HG03175 (cell line): ENCODE results near the gene LRRC41.
"Not testable (repeated sequence)": the region's sequence is repeated elsewhere in the genome, so short reads cannot be mapped to it uniquely, and the experiment has no call there.

Experiments
- ATAC-seq: cut with Tn5 transposase; IDR thresholded peaks from one replicate; pipeline ENCODE4 v1.9.1; 2021; ENCODE audit warnings: mild to moderate bottlenecking, moderate library complexity; ENCODE audit not compliant: unreplicated experiment

The LRRC41 gene, protein sequence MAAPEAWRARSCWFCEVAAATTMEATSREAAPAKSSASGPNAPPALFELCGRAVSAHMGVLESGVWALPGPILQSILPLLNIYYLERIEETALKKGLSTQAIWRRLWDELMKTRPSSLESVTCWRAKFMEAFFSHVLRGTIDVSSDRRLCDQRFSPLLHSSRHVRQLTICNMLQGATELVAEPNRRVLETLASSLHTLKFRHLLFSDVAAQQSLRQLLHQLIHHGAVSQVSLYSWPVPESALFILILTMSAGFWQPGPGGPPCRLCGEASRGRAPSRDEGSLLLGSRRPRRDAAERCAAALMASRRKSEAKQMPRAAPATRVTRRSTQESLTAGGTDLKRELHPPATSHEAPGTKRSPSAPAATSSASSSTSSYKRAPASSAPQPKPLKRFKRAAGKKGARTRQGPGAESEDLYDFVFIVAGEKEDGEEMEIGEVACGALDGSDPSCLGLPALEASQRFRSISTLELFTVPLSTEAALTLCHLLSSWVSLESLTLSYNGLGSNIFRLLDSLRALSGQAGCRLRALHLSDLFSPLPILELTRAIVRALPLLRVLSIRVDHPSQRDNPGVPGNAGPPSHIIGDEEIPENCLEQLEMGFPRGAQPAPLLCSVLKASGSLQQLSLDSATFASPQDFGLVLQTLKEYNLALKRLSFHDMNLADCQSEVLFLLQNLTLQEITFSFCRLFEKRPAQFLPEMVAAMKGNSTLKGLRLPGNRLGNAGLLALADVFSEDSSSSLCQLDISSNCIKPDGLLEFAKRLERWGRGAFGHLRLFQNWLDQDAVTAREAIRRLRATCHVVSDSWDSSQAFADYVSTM

DNA sequence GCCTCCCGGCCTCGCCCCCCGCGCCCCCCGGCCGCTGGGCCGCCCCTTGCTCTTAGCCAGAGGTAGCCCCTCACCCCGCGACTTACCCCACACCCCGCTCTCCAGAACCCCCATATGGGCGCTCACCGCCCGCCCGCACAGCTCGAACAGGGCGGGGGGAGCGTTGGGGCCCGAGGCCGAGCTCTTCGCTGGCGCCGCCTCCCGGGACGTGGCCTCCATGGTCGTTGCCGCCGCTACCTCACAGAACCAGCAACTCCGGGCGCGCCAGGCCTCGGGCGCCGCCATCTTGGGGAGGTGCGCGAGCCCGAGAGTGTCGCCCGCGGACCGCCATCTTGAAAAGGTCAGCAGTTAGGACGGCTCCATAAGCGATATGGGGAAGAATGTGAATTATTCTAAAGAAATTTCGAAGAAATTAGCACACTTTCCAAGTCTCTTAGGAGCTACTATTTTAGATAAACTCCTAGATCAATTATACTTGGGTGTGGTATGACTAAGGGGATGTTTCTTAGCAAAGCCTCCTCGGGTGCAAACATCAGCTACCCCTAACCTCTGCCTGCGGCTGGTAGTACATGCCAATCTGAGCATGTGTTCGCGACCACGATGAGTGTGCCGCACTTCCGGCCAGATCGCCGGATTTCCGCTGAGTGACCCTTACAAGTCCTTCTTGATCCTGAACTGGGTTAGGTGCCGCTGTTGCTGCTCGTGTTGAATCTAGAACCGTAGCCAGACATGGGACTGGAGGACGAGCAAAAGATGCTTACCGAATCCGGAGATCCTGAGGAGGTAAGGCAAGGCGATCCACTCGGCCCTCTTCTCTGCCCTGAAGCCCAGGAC, at the start of gene LRRC41, which contains the start of gene UQCRH:
Gene LRRC41, minus strand, starts transcription at position 579 of the 834 bp plus-strand sequence. Its CDS starts 294 bp downstream, at position 285.
Gene UQCRH, plus strand, starts transcription at position 661 of the 834 bp plus-strand sequence. Its CDS starts 69 bp downstream, at position 730.
- peak; percentile 82 for ATAC-seq

DNA sequence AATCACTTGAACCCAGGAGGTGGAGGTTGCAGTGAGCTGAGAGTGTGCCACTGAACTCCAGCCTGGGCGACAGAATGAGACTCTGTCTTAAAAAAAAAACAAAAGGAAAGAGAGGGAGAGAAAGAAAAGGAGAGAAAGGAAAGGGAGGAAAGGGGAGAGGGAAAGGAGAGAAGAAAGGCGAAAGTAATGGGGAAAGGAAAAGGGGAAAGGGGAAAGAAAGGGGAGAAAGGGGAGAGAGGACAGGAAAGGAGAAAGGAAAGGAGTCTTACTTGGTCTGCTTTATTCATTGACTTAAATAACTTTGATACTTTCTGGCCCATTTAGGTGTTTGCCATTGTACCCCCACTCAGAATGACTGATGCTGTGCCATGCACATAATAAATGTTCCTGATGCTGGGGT, 48.9 kb upstream of the LRRC41 start:
- ATAC-seq = no peak

DNA sequence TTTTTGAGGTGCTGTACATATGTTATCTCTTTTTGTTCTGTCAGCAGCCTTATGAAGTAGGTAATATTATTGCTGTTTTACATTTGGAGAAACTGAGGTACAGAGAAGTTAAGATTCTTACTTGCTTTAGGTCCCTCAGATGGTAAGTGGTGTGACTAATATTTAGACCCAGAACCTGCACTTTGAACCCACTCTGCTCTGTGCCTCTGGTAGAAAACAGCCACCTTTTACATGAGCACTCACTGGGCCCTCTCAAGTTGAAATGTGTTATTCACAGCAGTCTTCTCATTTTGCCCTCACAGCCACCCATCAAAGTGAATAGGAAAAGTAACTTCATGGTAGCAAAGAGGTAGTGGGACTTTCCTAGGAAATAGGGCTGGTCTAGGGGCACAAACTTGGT, 41.9 kb upstream of the LRRC41 start:
- no peak for ATAC-seq

DNA sequence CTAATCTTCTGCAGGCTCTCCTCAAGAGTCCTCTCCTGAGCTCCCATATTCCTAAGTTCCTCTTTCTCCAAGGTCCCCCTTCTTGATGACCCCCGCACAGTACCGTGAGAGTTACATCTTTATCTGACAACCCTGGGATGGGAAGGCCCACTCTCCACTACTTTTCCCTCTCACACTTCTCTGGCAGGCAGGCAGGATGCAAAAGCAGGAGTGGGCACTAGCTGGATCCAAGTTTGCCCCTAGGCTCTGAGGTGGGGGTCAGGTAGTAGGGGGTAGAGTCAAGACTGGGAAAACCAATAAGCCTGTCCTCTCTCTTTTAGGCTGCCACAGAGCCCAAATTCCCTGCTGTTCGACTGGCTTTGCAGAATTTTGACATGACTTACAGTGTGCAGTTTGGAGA, 41.1 kb upstream of the LRRC41 start:
- no peak for ATAC-seq

DNA sequence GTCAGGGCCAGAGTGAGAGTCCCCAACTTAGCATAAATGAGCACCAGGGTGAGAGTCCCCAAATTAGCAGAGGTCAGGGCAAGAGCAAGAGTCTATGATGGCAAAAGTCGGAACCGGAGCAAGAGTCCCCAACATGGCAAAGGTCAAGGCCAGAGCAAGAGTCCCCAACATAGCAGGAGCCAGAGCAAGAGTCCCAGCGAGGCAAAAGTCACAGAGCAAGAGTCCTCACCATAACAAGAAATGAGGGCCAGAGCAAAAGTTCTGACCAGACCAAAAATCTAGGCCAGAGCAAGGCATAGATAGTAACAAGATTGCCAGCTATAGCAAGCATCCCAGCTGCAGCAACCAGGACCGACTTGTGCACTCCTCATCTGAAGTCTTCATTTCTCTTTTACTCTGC, 40.3 kb upstream of the LRRC41 start:
- ATAC-seq = no peak

DNA sequence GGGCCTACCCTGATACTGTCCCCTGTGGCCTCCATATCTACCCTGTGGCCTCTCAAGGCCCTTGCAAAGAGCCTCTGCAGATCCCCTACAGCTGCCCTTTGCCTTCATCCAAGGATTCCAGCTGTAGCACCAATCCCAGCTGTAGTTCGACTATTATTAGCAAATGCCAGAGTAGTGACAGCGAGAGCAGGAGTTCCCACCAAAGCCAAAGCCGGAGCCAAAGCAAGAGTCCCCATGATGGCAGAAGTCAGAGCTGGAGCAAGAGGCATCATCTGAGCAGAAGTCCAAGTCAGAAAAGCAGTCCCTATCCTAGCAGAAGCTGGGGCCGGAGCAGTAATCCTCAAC, 39.9 kb upstream of the LRRC41 start:
- ATAC-seq = no peak

DNA sequence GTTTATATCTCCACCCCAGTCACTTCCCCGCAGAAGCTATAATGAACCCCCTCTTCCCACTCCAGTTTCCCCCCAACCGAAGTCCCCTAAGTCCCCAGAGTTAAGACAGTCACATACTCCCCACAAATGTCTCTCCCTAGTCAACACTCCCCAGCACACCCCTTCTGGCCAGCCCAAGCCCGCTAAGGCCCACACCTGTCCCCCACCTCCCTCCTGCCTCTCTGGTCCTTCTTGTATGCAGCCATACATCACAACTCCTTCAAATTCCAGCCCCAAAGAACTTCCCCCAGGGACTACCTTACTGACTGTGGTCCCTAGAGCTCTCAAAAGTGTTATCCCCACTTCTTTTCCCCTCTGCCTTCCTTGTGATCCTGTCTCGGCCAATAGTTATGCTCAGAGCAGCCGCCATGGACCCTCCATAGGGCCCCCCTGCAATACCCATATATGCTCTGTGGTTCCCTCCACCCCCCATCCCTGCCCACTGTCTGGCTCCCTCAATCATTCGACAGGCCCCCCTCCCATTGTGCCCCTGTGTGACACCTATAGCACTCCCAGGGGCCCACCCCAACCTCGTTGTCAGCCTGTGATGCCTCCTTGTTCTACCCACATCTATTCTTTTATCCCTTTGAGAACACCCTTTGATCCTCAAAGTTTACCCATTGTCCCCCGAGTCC, 39.4 kb upstream of the LRRC41 start:
- ATAC-seq = no peak

DNA sequence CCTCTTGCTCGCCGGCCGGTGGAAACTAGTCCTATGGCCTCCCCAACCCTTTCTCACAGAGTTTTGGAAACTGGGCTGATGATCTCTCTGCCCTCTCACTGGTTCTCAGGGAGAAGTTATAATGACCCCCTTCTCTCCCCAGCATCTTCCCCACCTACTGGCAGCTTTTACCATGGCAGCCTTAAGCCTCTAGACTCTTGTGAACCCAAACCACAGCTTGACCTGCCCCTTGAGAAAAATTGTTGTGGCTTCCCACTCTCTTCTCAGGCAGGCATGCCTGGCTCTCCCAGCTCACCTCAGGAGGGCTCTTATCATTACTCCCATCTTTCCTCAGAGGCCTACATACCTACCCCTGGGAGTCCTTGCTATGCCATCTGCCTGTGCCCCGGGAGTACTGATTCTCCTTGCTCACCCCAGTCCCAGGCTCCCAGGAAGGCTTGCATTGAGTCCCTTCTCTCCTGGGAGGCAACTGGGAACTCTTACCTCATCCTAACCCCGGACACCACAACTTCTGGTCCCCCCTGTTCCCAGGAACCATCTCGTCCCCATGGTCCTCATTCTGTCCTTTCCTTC, 38.8 kb upstream of the LRRC41 start:
- no peak for ATAC-seq

DNA sequence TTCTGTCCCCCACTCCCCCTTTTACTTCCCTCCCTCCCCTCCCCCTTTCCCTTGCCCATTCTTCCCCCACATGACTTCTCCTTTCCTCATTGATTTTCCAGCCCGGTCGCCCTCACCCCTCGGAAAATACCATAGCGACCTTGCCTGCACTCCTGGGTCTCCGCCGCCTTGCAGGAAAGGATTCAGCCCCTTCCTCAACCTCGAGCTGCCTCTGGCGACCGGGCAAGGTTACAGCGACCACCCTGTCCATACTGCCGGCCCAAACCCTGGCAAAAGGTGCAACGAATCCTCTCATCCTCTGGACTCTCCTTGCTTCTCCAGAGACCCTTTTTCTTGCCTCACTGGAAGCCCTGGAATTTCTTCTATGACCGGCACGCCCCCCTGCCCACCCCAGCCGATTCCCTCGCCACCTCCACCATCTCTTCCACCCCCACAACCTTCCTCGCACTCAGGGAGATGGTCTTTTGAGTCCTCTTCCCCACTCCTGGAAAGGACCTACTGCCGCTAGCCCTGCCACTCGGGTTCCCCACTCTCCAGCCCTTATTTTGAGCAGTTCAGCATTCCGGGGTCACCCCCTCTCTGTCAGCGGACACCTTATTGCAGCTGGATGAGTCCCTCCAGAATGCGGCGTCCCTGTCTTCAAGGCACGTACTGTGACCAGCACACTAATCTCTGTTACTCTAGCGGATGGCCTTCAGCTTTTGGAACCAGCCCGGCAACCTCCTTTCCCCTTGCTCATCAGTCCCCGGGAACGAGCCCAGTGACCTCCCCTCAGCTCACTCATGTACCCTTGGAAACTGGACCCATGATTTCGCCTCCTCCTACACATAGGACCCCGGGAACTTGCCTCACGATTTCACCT, 38.0 kb upstream of the LRRC41 start:
- ATAC-seq = no peak

DNA sequence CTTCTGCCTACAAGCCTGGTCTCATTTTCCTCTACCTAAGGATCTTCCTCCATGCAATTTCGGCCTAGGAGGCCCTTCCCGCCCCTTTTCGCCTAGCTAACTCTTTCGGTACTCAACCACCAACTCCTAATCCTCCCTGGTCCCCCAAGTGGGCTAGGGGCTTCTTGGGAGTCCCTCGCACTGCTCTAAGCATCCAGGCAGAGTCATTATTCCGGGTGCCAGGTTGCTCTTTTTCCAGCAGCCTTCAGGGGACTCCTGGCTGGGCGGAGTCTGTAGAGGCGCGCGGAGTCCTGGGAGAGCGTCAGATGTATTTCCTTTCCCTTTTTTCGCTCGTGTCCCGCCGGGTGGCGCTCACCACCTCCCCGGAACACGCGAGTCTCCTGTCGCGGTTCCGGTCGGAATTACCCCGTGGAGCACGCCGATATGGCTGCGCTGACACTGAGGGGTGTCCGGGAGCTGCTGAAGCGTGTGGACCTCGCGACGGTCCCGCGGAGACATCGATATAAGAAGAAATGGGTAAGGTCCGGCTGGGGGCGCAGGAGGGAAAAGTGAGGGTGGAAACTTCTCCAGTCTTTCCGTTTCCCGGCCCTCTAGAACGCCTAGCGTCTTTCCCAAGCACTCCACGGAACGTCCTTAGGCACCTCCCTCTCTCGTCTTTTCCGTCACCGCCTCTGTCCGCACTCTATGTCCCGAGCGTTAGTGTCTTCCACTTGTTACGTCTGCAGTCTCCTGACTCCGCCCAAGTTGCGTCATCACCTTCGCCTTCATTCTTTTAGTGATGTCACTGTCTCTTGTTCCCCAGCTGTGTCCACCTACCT, 37.2 kb upstream of the LRRC41 start, which contains the start of gene NSUN4:
Gene NSUN4, plus strand, starts transcription at position 404 of the 818 bp plus-strand sequence. Its CDS starts 20 bp downstream, at position 424.
- ATAC-seq = peak; percentile 86

DNA sequence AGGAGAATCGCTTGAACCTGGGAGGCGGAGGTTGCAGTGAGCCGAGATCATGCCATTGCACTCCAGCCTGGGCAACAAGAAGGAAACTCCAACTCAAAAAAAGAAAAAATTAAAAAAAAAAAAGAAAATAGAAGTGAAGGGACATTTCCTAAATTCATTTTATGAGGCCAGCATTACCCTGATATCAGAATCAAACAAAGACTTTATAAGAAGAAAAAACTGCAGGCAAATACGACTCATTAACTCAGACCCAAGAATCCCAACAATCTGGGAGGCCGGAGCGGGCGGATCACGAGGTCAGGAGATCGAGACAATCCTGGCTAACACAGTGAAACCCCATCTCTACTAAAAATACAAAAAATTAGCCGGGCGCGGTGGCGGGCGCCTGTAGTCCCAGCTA, 34.0 kb upstream of the LRRC41 start:
- ATAC-seq = not testable (repeated sequence)

DNA sequence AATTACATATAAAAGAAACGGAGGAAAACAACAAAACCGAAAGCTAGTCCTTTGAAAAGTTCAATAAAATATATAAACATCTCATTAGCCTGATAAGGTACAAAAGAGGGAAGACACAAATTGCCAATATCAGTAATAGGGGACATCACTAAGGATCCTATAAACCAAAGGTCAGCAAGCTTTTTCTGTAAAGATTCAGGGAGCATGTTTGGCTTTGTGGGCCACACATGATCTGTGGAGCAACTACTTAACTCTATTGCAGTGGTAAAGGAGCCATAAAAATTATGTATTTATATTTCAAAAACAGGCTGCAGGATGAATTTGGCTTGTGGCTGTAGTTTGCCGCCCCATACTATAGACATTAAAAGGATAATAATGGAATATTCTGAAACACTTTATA, 31.7 kb upstream of the LRRC41 start:
- ATAC-seq = no peak

DNA sequence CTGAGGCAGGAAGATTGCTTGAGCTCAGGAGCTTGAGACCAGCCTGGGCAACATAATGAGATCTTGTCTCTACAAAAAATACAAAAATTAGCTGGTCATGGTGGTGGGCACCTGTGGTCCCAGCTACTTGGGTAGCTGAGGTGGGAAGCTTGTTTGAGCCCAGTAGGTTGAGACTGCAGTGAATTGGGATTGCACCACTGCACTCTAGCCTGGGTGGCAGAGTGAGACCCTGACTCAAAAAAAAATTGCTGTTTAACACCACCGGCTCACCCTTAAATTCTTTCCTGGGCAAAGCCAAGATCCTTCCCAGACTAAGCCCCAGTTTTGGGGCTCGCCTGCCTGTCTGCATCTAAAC, 30.6 kb upstream of the LRRC41 start:
- peak; percentile 2 for ATAC-seq

DNA sequence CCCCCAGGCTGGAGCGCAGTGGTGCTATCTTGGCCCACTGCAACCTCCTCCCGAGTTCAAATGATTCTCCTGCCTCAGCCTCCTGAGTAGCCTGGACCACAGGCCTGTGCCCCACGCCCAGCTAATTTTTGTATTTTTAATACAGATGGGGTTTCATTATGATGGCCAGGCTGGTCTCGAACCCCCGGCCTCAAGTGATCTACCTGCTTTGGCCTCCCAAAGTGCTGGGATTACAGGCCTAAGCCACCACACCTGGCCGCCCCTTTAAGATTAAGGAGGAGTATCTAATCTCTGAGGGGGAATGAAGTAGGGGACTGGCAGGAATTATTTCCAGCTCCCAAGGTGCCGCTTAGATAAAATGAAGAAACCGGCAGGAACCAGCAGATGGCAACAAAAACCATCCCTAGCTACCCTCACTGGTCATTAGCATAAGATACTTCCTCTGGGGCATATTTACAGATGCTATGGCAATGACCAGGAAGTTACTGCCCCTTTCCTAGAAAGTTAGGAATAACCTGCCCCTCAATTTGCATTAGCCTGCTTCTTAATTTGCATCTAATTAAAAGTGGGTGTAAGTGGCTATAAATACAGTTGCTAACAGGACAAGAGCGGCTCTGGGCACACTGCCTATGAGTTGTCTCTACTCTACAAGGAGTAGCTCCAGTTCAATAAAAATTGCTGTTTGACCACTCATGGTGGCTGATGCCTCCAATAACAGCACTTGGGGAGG, 30.0 kb upstream of the LRRC41 start:
- ATAC-seq = peak; percentile 50

DNA sequence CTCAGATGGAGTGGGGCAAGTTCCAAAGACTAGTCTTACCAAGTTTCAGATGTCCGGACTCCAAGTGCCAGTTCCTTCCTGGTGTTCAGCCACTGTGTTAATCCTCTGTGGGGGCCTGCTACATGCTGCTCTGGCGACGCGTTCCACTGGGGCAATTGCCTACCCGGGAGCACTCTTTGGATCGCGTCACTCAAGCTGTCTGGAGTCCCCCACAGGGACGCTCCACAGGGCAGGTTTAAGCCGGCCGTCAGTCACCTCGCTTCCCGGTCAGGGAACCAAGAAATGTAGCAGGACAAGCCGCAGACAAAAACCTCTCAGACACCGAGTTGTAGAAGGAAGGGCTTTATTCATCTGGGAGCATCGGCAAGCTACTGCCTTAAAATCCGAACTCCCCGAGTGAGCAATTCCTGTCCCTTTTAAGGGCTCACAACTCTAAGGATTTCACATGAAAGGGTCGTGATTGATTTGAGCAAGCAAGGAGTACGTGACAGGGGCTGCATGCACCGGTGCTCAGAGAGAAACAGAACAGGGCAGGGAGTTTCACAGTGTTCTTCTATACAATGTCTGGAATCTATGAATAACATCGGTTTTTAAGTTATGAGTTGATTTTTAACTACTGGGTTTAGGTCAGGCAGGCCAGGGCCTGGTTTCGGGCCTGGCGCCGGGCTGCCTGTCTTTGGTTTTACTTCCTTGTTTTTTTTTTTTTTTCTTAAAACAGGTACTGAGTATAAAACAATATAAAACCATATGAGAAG, 28.5 kb upstream of the LRRC41 start:
- peak; percentile 46 for ATAC-seq

DNA sequence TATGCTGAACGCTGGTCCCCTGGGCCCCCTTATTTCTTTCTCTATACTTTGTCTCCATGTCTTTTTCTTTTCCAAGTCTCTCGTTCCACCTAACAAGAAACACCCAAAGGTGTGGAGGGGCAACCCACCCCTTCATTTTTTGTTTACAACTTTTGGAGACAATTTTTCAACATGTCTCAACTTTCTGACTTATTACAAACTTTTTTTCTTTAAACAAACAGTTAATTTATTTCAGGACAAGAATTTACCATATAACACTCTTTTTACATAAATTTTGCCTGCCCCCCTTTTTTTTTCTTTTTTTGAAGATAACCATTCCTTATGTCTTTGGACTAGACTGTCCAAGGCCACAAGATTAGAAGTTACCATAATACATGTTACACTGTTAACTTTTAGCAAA, 27.0 kb upstream of the LRRC41 start:
- not testable (repeated sequence) for ATAC-seq

DNA sequence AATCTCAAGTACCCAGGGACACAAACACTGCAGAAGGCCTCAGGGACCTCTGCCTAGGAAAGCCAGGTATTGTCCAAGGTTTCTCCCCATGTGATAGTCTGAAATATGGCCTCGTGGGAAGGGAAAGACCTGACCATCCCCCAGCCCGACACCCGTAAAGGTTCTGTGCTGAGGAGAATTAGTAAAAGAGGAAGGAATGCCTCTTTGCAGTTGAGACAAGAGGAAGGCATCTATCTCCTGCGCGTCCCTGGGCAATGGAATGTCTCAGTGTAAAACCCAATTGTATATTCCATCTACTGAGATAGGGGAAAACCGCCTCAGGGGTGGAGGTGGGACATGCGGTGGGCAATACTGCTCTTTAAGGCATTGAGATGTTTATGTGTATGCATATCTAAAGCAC, 26.4 kb upstream of the LRRC41 start:
- not testable (repeated sequence) for ATAC-seq
